Measurements from ENCODE around the gene SLC35G3.

- TF ChIP-seq CTCF (IDR thresholded peaks at IDR 0.05) (peak in 1 of 3 donors; percentile 21), POLR2A (IDR thresholded peaks at IDR 0.05) (no peak), EP300 (IDR thresholded peaks at IDR 0.05) (no peak)
Observed at GRCh38 chr17:35170968-35171771, 23.0 kb downstream of the SLC35G3 start.
